ENCODE measurements around the gene SLC34A1. TPM values are rescaled to one million over a fixed set of nuclear protein-coding genes. Genes with fewer than 3 reads are reported as not detected.

SLC34A1 gene
- total and polyA plus RNA-seq, 5 donors, result not detected

- Histone ChIP-seq H3K4me3 (ENCODE audit: low read length) (no peak overlapping the region), H3K27me3 (ENCODE audit: control insufficient read depth, insufficient read depth) (no peaks in the 10 kb centered on the region), H3K27ac (ENCODE audit: low read length) (no peak overlapping the region), H3K4me1 (ENCODE audit: control insufficient read depth, insufficient read depth, low read length) (no peaks in the 10 kb centered on the region), H3K9me3 (ENCODE audit: control insufficient read depth, low read length) (no peaks in the 10 kb centered on the region)
- peak; percentile 21 to 33 for ATAC-seq
- intact Hi-C loops (cut with DNase I), result no loop called here
- peak in 2 of 3 donors; percentile 65 to 70 for DNase-seq
- 19% methylated on average over 11 of the region's 11 CpGs for WGBS
Observed at GRCh38 chr5:177382423-177383029, 1.7 kb upstream of the SLC34A1 start.

- H3K4me1 ChIP-seq (ENCODE audit: control insufficient read depth, insufficient read depth, low read length), result no peaks in the 10 kb centered on the region
- ATAC-seq (no peak), DNase-seq (no peak)
- no peak overlapping the region for H3K4me3 ChIP-seq (ENCODE audit: low read length)
- no peaks in the 10 kb centered on the region for H3K9me3 ChIP-seq (ENCODE audit: control insufficient read depth, low read length)
- H3K27me3 ChIP-seq (ENCODE audit: control insufficient read depth, insufficient read depth), result no peaks in the 10 kb centered on the region
- H3K27ac ChIP-seq (ENCODE audit: low read length), result no peak overlapping the region
- WGBS, result 88% methylated on average over 9 of the region's 9 CpGs
- intact Hi-C loops (cut with DNase I), result no loop called here
Observed at GRCh38 chr5:177383181-177383580, 1.1 kb upstream of the SLC34A1 start.

- Histone ChIP-seq H3K27me3 (ENCODE audit: control insufficient read depth, insufficient read depth) (no peaks in the 10 kb centered on the region), H3K4me3 (ENCODE audit: low read length) (no peak overlapping the region), H3K27ac (ENCODE audit: low read length) (no peak overlapping the region), H3K9me3 (ENCODE audit: control insufficient read depth, low read length) (no peaks in the 10 kb centered on the region), H3K4me1 (ENCODE audit: control insufficient read depth, insufficient read depth, low read length) (no peaks in the 10 kb centered on the region)
- no peak for DNase-seq
- 65% methylated on average over 11 of the region's 11 CpGs for WGBS
- no peak for ATAC-seq
- intact Hi-C loops (cut with DNase I), result loop anchor here in 1 of 4 donors (5.0 kb wide), 1 partner anchor 117 kb away; no protein-coding TSS in a partner anchor
Observed at GRCh38 chr5:177385720-177386119, 1.5 kb downstream of the SLC34A1 start.

- no peaks in the 10 kb centered on the region for H3K9me3 ChIP-seq (ENCODE audit: control insufficient read depth, low read length)
- intact Hi-C loops (cut with DNase I), result loop anchor here in 1 of 4 donors (5.0 kb wide), 1 partner anchor 116 kb away; no protein-coding TSS in a partner anchor
- no peaks in the 10 kb centered on the region for H3K27me3 ChIP-seq (ENCODE audit: control insufficient read depth, insufficient read depth)
- H3K27ac ChIP-seq (ENCODE audit: low read length), result no peak overlapping the region
- 87% methylated on average over 8 of the region's 8 CpGs for WGBS
- no peak overlapping the region for H3K4me3 ChIP-seq (ENCODE audit: low read length)
- ATAC-seq, result no peak
- H3K4me1 ChIP-seq (ENCODE audit: control insufficient read depth, insufficient read depth, low read length), result no peaks in the 10 kb centered on the region
- no peak for DNase-seq
Observed at GRCh38 chr5:177386542-177386941, 2.3 kb downstream of the SLC34A1 start.

- no peak for ATAC-seq
- no peaks in the 10 kb centered on the region for H3K9me3 ChIP-seq (ENCODE audit: control insufficient read depth, low read length)
- no peak overlapping the region for H3K4me3 ChIP-seq (ENCODE audit: low read length)
- no peaks in the 10 kb centered on the region for H3K27me3 ChIP-seq (ENCODE audit: control insufficient read depth, insufficient read depth)
- no peak overlapping the region for H3K27ac ChIP-seq (ENCODE audit: low read length)
- WGBS, result 86% methylated on average over 14 of the region's 14 CpGs
- no peaks in the 10 kb centered on the region for H3K4me1 ChIP-seq (ENCODE audit: control insufficient read depth, insufficient read depth, low read length)
- no peak for DNase-seq
- intact Hi-C loops (cut with DNase I), result loop anchor here in 1 of 4 donors (5.0 kb wide), 1 partner anchor 115 kb away; no protein-coding TSS in a partner anchor
Observed at GRCh38 chr5:177387405-177387804, 3.2 kb downstream of the SLC34A1 start.

GRCh38 chr5:177388521-177389052, 4.4 kb downstream of the SLC34A1 start:
- H3K9me3 ChIP-seq (ENCODE audit: control insufficient read depth, low read length), result no peaks in the 10 kb centered on the region
- no peak overlapping the region for H3K4me3 ChIP-seq (ENCODE audit: low read length)
- H3K27ac ChIP-seq (ENCODE audit: low read length), result no peak overlapping the region
- no peaks in the 10 kb centered on the region for H3K4me1 ChIP-seq (ENCODE audit: control insufficient read depth, insufficient read depth, low read length)
- DNase-seq (no peak), ATAC-seq (no peak)
- 90% methylated on average over 10 of the region's 10 CpGs for whole genome bisulfite sequencing
- intact Hi-C loops (cut with DNase I), result loop anchor here in 1 of 4 donors (5.0 kb wide), 1 partner anchor 114 kb away; no protein-coding TSS in a partner anchor
- H3K27me3 ChIP-seq (ENCODE audit: control insufficient read depth, insufficient read depth), result no peaks in the 10 kb centered on the region

- WGBS, result 28% methylated on average over 21 of the region's 21 CpGs
- intact Hi-C loops (cut with DNase I), result loop anchor here (1.0 to 5.0 kb wide), 4 partner anchors 63 to 113 kb away; no protein-coding TSS in a partner anchor
- DNase-seq (peak in 2 of 3 donors; percentile 40 to 64), ATAC-seq (peak; percentile 20 to 26)
- Histone ChIP-seq H3K27me3 (ENCODE audit: control insufficient read depth, insufficient read depth) (no peaks in the 10 kb centered on the region), H3K4me3 (ENCODE audit: low read length) (no peak overlapping the region), H3K27ac (ENCODE audit: low read length) (no peak overlapping the region), H3K9me3 (ENCODE audit: control insufficient read depth, low read length) (no peaks in the 10 kb centered on the region), H3K4me1 (ENCODE audit: control insufficient read depth, insufficient read depth, low read length) (no peaks in the 10 kb centered on the region)
Observed at GRCh38 chr5:177389241-177390169, 5.3 kb downstream of the SLC34A1 start.

- ATAC-seq, result peak; percentile 81 to 84
Observed at GRCh38 chr5:177390363-177391300, 6.4 kb downstream of the SLC34A1 start.

GRCh38 chr5:177392765-177393164, 8.5 kb downstream of the SLC34A1 start:
- no peak overlapping the region for H3K4me3 ChIP-seq (ENCODE audit: low read length)
- 79% methylated on average over 5 of the region's 5 CpGs for WGBS
- H3K27me3 ChIP-seq (ENCODE audit: control insufficient read depth, insufficient read depth), result no peaks in the 10 kb centered on the region
- H3K27ac ChIP-seq (ENCODE audit: low read length), result no peak overlapping the region
- no peaks in the 10 kb centered on the region for H3K4me1 ChIP-seq (ENCODE audit: control insufficient read depth, insufficient read depth, low read length)
- H3K9me3 ChIP-seq (ENCODE audit: control insufficient read depth, low read length), result no peaks in the 10 kb centered on the region
- no peak for DNase-seq
- intact Hi-C loops (cut with DNase I), result loop anchor here in 3 of 4 donors (5.0 kb wide), 2 partner anchors 60 to 110 kb away; no protein-coding TSS in a partner anchor
- no peak for ATAC-seq

More at GRCh38 chr5:177390363-177391300, 6.4 kb downstream of the SLC34A1 start:
- Histone ChIP-seq H3K4me1 (ENCODE audit: control insufficient read depth, insufficient read depth, low read length) (no peaks in the 10 kb centered on the region), H3K9me3 (ENCODE audit: control insufficient read depth, low read length) (no peaks in the 10 kb centered on the region), H3K27me3 (ENCODE audit: control insufficient read depth, insufficient read depth) (no peaks in the 10 kb centered on the region), H3K4me3 (ENCODE audit: low read length) (no peak overlapping the region), H3K27ac (ENCODE audit: low read length) (no peak overlapping the region)
- 22% methylated on average over 13 of the region's 13 CpGs for WGBS
- intact Hi-C loops (cut with DNase I), result loop anchor here in 3 of 4 donors (1.0 to 5.0 kb wide), 4 partner anchors 62 to 112 kb away; no protein-coding TSS in a partner anchor
- peak; percentile 72 to 88 (median 83) for DNase-seq

GRCh38 chr5:177393206-177393765, 9.1 kb downstream of the SLC34A1 start:
- Histone ChIP-seq H3K27me3 (ENCODE audit: control insufficient read depth, insufficient read depth) (no peaks in the 10 kb centered on the region), H3K4me1 (ENCODE audit: control insufficient read depth, insufficient read depth, low read length) (no peaks in the 10 kb centered on the region), H3K4me3 (ENCODE audit: low read length) (no peak overlapping the region), H3K27ac (ENCODE audit: low read length) (no peak overlapping the region), H3K9me3 (ENCODE audit: control insufficient read depth, low read length) (no peaks in the 10 kb centered on the region)
- ATAC-seq, result no peak
- DNase-seq, result no peak
- intact Hi-C loops (cut with DNase I), result loop anchor here in 3 of 4 donors (5.0 kb wide), 2 partner anchors 59 to 109 kb away; no protein-coding TSS in a partner anchor
- 72% methylated on average over 1 of the region's 1 CpG for WGBS

All from right cardiac atrium (tissue), 5 donors.